Measurements from ENCODE around the gene CARD10.

DNA sequence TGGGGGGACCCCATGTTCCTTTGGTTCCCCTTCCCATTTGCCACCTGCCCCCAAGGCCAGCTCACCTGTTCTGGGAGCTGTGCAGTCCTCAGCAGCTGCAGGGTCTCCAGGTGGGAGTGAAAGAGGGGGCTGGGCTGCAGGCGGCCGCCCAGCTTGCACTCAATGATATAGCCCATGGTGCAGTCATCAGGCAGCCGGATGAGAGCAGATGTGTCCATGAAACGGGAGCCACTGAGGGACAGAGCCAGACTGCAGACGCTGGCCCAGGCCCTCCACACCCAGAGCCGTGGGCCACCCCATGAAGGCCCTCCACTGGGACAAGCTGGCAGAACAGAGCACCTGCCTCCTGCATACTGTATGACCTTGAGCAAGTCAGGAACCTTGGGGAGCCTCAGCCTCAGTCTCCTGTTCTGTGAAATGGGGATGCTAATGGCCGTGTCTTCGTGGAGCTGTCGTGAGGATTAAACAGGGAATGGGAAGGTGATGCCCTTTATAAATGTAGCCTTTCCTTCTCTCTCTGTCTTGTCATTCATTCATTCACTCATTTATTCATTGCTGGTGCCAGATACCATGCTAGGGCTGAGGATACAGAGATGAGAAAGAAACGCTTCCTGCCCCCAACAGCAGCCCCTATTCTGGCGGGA is 44.6 kb downstream of the CARD10 start:
- no peak for TF ChIP-seq POLR2A (IDR thresholded peaks at IDR 0.05; ENCODE audit: extremely low read depth, insufficient read length)
- TF ChIP-seq, protein P1, sequence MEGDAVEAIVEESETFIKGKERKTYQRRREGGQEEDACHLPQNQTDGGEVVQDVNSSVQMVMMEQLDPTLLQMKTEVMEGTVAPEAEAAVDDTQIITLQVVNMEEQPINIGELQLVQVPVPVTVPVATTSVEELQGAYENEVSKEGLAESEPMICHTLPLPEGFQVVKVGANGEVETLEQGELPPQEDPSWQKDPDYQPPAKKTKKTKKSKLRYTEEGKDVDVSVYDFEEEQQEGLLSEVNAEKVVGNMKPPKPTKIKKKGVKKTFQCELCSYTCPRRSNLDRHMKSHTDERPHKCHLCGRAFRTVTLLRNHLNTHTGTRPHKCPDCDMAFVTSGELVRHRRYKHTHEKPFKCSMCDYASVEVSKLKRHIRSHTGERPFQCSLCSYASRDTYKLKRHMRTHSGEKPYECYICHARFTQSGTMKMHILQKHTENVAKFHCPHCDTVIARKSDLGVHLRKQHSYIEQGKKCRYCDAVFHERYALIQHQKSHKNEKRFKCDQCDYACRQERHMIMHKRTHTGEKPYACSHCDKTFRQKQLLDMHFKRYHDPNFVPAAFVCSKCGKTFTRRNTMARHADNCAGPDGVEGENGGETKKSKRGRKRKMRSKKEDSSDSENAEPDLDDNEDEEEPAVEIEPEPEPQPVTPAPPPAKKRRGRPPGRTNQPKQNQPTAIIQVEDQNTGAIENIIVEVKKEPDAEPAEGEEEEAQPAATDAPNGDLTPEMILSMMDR (IDR thresholded peaks at IDR 0.05; ENCODE audit: low read depth, low read length), result no peak
